WI38 (cell line): ENCODE results near the gene MET.
A peak's percentile ranks its signal among the peaks of the same experiment; 100 is the strongest.

Experiments
- H3K4me3 ChIP-seq: 2 replicates; pipeline ENCODE4 v1.5.1; 2011; ENCODE audit warnings: low read depth, mild to moderate bottlenecking, control low read depth, low read length
- TF ChIP-seq, protein P1 (sequence below): IDR thresholded peaks from 2 replicates; pipeline ENCODE4 v1.5.1; 2012; ENCODE audit warnings: low read depth, mild to moderate bottlenecking, control low read depth, low read length

Gene MET

DNA sequence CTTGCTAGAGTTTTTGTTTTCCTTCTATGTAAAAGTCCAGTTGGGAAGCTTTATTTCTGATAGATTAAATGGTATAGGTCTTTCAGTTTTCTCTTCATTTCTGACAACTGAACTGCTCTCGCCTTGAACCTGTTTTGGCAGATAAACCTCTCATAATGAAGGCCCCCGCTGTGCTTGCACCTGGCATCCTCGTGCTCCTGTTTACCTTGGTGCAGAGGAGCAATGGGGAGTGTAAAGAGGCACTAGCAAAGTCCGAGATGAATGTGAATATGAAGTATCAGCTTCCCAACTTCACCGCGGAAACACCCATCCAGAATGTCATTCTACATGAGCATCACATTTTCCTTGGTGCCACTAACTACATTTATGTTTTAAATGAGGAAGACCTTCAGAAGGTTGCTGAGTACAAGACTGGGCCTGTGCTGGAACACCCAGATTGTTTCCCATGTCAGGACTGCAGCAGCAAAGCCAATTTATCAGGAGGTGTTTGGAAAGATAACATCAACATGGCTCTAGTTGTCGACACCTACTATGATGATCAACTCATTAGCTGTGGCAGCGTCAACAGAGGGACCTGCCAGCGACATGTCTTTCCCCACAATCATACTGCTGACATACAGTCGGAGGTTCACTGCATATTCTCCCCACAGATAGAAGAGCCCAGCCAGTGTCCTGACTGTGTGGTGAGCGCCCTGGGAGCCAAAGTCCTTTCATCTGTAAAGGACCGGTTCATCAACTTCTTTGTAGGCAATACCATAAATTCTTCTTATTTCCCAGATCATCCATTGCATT lies 27.1 kb downstream of the MET start:
- TF ChIP-seq, protein P1, sequence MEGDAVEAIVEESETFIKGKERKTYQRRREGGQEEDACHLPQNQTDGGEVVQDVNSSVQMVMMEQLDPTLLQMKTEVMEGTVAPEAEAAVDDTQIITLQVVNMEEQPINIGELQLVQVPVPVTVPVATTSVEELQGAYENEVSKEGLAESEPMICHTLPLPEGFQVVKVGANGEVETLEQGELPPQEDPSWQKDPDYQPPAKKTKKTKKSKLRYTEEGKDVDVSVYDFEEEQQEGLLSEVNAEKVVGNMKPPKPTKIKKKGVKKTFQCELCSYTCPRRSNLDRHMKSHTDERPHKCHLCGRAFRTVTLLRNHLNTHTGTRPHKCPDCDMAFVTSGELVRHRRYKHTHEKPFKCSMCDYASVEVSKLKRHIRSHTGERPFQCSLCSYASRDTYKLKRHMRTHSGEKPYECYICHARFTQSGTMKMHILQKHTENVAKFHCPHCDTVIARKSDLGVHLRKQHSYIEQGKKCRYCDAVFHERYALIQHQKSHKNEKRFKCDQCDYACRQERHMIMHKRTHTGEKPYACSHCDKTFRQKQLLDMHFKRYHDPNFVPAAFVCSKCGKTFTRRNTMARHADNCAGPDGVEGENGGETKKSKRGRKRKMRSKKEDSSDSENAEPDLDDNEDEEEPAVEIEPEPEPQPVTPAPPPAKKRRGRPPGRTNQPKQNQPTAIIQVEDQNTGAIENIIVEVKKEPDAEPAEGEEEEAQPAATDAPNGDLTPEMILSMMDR: no peak

DNA sequence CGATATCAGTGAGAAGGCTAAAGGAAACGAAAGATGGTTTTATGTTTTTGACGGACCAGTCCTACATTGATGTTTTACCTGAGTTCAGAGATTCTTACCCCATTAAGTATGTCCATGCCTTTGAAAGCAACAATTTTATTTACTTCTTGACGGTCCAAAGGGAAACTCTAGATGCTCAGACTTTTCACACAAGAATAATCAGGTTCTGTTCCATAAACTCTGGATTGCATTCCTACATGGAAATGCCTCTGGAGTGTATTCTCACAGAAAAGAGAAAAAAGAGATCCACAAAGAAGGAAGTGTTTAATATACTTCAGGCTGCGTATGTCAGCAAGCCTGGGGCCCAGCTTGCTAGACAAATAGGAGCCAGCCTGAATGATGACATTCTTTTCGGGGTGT lies 27.7 kb downstream of the MET start:
- H3K4me3 ChIP-seq: no peak overlapping the region
- TF ChIP-seq, protein P1: no peak

More for the DNA sequence above, 27.1 kb downstream of the MET start:
- H3K4me3 ChIP-seq: no peak overlapping the region

DNA sequence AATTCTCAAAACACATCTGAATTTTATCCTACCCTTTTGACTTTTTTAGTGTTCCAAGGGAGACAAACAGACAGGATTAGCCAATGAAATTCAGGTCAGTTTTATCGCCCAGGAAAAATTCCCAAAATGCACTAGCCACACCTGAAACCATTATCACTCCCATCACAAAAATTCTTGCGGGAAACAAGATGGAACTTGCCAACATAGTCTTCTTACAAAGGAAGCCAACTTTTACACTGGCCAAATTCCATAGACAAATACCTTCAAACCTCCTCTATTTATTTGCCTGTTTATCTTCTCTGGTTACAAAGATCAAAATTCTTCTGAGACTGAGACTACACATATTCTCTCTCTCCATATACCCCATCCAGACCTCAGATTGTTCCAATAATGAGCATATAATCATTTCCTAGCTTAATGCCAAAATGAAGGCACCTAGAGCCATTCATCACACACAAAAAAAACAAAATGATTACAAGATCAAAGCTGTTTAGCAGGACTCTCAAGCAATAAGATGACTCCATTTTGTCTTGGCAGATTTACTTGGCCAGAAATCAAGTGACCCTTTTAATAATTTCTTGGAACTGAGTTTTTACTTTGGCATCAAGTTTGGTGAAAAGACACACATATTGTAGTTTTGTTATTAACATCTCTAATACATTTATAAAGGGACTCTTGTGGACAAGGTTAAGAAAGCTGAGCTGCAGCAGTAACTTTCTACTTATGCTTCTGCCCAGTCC lies 30.2 kb downstream of the MET start:
- TF ChIP-seq, protein P1: no peak

DNA sequence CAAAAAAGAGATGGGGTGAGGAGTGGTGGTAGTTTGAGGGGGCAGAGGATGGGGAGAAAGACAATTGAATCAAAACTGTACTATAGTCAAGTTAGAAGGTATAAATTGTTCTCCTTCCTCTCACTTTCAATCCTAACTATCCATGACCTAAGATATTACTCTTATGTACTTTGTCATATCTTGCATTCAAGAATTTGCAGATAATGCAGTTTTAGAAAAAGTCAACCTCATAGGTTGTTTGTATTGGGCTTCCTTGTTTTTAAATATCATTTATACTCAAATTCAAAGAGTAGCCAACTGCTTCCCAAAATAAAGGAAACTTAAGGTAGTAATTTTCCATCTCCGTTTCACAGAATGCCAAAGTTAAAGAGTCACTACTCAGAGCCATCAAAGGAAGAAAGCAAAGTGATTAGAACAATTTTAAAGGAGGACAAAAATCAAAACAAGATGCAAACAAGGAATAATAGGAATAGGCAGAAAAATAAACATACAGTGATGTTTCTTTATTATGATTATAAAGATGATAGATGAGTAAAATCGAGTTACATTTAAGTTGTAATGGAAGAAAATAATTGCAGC lies 32.7 kb downstream of the MET start:
- H3K4me3 ChIP-seq: no peak overlapping the region

More for the DNA sequence above, 30.2 kb downstream of the MET start:
- no peak overlapping the region for H3K4me3 ChIP-seq

DNA sequence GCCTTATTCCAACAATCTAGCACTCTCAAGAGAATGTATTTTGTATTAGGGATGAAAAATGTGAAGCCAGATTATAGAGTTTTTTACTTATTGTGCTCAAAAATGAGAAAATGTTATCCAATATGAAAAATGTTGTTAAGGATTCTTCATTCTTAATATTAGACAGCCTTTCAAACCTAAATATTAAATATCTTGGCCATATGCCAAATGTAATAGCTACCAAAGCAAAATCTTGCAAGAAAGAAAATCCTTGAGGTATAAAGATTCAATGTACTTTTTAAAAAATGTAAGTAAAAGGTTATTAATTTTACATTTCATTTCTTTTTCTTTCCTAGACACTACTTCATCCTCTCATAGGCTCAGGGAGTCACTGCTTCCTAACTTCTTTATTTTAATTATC lies 33.4 kb downstream of the MET start:
- TF ChIP-seq, protein P1: no peak
- H3K4me3 ChIP-seq: no peak overlapping the region

More for the DNA sequence above, 32.7 kb downstream of the MET start:
- TF ChIP-seq, protein P1: no peak

DNA sequence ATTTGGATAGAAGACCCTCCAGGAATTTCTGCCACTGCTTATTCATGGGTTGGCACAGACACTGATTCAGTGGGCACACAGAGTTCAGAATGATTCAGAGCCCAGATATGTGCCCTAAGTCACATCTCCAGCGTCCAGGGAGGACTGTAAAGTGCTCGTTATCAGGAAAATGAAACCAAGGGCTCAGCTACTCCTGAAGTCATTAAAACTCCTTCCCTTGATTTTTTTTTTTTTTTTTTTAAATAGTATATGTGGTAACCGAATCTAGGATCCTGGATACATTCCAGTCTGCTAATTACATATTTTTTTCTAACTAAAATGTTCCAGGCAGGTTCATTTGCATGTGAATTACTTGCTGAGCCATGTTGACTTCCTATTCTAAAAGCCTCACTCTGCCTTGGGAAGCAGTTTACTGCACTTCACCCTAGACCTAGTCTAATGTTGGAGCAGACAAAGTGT lies 34.7 kb downstream of the MET start:
- TF ChIP-seq, protein P1: no peak
- peak overlapping the region; percentile 21 for H3K4me3 ChIP-seq
